COLO668 (cell line): ENCODE results near the gene SLC12A7.
A peak's percentile ranks its signal among the peaks of the same experiment; 100 is the strongest.

Source experiments
- DNase-seq: peaks from one replicate; lab custom pipeline; 2025; ENCODE audit not compliant: unreplicated experiment; lab: John Stamatoyannopoulos, UW

SLC12A7 gene

DNA sequence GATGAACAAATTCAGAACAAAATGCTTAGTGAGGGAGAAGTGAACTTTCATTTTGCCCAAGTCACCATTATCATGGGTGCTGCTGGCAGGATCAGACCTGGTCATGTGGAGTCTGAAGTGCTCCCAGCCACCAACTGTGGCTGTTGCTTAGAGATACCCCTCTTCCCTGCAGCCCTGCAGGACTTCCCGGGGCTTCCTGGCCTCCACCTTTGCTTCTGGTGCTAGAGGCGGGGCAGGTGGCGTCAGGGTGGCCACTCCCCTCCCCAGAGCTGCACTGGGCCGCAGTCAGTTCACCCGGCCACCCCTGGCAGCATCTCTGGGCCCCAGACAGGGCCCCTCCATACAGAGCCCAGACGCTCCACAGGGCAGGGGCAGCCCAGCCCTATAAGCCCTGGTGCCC is 30.0 kb upstream of the SLC12A7 start:
- peak; percentile 61 for DNase-seq

DNA sequence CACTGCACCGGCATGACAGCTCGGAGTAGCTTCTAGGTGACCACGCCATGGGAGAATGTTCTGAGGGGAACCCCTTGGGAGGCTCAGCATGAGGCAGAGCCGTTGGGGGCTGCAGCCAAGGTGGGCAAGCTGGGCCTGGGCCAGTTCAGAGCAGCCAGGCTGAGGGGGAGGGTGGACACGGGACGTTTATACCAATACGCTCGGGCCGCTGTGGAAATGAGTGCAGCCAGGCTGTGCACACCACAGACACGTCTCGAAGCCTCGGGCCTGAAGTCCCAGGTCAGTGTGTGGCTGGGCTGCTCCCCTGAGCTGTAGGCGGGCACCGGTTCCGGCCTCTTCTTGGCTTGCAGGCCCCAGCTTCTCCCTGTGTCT is 28.9 kb upstream of the SLC12A7 start:
- no peak for DNase-seq

DNA sequence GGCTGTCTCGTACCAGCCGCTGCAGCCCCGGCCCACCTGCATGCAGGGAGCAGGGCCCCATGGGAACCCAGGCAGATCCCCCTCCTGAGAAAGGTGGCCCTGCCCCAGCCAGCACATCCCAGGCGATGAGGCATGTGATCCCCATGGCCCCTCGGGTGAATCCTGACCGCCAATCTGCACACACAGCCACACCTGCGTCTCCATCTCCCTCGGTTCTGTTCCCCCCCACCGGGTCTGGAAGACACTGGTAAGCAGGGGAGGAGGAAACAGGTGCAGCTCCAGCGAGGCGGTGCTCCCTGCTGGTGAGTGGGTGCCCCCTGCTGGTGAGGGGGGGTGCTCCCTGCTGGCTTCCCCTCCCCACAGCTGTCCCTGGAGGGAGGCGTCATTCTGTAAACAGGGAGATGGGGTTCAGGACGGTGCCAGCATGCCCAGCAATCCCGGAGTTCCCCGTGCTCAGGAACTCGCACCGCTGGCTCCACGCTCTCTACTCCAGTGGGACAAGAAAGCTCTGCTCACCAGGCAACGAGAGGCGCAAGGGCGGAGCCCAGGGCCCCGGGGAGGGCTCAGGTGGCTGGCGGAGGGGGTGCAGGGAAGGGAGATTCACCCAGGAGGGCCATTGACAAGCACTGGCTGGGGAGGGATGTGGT is 28.4 kb upstream of the SLC12A7 start:
- DNase-seq: peak; percentile 95

DNA sequence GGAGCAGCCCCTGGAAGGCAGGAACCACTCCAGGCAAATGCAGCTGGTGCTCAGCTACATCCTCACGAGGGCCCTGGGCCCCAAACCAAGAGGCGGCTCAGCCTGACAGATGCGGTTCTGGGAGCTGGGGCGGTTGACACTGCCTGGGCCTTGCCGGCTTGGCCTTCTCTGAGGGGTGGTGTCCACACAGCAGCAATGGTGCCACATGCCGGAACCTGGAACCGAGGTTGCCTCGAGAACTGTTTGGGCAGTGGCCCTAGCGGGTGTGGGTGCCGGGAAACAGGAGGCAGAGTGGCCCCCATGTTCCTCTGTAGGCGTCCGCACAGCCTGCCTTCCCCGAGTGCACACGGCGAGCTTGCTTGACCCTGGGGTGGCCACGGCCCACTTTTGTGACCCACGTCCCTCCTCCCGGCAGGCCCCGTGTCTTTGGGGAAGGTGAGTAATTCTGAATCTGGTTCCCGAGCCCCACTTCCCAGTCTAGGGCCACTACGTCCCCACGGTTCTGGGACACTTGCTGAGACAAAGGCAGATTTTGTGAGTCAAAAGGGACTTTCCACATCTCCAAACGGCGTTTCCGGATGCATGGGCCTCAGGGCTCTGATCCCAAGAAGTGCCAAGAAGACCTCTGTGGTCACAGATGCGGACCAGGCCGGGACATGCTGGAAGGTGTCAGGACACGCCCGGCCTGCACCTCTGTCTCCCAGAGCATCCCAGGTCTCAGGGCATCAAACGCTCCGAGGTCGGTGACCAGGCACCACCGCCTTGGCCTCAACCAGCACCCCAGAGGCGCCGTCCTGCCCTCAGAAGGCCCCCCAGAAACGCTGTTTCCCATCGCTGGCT is 27.7 kb upstream of the SLC12A7 start:
- no peak for DNase-seq

DNA sequence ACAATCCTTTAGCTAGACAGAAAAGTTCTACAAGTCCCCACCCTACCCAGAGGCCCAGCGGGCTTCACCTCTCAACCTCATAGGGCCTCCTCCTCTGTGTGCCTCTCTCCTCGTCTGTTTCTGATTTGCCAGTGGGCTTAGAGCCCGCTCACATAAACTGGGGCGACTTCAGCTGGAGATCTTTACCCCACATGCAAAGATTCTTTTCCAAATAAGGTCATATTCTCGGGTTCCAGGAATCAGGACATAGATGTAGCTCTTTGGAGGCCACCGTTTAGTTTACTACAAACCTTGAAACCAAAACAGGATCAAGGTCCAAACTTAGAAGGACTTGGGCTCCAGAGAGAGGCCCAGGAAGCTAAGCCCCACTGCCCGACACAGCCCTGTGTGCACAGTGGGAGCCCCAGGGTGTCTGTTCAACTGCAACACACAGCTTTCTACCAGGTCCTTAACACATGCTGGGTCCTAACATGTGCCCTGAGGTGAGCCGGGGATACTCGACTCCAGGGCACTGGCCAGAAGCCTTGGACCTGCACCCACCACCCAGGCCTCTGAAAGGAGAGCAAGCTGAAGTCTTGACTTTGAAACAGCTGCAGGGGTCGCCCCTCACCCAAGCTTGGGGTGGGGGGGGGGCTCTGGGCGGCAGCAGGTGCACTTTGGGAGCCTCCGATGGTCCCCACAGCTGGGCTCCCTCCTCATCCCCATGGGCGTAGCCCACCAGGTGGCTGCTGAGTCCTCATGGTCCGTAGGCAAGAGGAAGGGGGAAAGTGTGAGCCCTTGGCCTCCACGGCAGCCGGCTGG is 26.8 kb upstream of the SLC12A7 start:
- no peak for DNase-seq

DNA sequence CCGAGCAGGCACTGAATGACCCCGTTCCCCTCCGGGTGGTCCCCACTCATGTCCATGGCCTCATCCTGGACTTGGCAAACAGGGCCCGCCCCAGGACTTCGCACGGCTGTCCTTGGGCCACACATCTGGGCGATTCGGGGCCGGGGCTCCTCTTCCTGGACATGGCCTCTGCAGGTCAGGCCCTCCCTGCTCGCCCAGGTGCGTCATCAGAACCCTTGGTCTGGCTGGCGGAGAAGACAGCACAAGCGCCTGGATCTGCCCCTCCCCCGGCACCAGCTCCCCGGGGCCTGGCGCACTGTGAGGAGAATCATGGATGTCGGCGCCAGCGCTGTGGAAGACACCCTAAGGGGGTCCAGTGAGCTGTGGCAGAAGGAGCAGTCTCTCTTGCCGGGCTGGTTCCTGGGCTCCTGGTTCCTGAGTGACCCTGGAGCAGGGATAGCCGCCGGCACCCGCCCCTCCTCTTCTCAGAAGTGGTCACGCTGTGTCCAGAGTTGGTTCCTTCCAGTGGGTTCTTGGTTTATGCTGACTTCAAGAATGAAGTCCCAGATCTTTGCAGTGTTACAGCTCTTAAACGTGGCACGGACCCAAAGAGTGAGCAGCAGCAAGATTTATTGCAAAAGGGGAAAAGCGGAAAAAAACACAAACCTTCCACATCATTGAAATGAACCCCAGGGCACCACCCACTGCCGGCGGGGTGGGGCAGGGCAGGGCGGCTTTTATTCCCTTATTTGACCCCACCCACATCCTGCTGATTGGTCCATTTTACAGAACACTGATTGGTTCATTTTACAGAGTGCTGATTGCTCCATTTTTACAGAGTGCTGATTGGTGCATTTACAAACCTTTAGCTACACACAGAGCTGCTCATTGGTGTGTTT is 25.9 kb upstream of the SLC12A7 start:
- no peak for DNase-seq

DNA sequence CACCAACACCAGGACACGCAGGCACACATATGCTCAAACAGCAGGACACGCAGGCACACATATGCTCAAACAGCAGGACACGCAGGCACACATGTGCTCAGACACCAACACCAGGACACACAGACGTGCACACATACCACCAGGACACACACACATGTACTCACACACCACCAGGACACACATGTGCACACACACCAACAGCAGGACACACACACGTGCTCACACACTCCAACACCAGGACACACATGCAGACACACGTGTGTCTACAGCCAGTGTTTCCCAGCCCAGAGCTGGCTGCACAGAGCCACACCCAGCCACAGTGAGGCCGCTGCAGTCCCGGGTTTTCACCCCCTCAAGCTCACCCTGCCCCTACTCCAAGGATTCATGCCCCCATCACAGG is 25.0 kb upstream of the SLC12A7 start:
- no peak for DNase-seq

DNA sequence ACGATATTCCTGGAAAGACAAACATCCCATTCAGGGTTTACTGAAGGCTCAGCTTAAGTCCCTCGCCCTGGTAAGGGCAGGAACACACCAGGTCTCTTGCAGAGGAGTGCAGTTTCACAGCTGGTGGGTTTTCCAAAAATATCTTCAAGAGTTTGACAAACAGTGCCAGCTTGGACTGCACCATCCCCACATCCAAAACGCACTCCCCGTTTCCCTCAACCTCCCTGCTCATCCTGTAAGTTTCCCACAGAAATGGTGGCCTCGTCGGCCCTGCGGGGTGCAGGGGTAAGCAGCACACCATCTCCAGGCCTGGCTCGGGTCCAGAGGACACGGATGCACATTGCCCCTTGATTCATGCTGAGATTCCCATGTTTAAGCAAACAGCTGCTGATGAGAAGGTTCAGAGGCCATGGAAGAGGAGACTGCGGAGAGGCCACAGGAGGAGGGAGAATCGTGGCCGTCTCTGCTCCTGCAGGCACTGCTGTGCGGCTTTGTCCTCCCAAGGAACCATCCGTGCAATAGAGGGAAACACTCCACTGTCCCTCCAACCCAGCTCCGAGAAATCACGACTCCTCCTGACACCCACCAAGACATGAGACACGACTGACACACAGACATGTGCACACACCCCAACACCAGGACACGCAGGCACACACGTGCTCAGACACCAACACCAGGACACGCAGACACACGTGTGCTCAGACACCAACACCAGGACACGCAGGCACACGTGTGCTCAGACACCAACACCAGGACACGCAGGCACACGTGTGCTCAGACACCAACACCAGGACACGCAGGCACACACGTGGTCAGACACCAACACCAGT is 24.0 kb upstream of the SLC12A7 start:
- no peak for DNase-seq

DNA sequence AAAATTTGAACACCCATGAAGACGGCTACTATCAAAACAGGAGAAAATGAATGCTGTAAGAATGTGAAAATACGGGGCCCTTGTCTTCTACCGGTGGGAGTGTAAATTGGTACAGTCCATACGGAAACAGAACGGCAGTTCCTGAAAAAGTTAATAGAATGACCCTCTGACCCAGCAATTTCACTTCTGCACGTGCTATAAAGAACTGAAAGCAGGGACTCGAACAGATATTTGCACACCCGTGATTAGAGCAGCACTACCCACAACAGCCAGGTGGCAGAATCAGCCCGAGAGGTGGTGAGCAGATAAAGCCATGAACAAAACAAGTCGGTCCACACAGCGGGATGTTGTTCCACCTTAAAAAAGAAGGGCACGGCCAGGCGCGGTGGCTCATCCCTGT is 22.6 kb upstream of the SLC12A7 start:
- DNase-seq: no peak

DNA sequence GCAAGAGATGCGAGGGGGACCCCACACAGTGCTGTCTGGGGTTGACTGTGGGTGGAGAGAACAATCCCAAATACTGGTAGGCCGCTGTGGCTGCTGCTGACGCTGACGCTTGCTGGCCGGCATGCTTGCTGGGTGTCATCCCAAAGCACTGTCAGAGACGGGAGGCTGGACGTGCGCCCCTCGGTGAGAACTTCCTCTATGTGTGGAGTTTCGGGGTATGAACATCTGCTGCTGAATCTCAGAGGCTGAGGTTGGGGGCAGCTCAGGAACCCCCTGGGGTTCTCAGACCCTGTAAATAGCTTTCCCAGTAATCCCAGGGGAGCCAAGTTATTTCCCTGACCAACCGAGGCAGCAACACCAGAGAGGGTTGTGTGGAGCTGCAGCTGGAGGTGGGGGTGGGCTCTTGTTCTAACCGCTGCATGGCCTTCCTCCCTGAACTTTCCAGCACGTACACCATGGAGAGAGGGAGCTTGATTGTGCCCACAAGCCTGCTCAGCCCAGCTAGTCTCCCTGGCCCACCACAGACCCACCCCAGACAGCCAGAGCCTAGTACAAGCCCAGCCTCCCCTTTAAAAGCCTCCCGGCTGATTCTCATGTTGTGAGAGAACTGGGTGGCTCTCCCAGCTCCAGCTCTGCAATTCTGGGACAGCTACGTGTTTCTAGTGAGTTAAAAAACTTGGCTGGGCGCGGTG is 21.8 kb upstream of the SLC12A7 start:
- no peak for DNase-seq

DNA sequence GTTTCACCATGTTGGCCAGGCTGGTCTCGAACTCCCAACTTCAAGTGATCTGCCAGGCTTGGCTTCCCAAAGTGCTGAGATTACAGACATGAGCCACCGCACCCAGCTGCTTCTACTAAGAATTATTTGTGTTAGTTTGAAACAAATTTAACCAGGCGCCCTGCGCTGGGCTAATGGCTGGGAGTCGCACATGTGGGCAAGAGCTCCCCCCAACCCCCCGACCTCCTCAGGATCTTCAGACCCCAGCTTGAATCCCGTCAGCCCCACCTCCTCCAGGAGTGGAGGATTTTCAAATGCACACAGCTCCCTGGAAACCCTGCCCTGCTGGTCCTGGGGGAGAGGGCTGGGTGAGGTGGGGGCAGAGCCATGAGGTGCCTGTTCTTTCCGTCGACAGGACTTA is 21.2 kb upstream of the SLC12A7 start:
- DNase-seq: no peak

DNA sequence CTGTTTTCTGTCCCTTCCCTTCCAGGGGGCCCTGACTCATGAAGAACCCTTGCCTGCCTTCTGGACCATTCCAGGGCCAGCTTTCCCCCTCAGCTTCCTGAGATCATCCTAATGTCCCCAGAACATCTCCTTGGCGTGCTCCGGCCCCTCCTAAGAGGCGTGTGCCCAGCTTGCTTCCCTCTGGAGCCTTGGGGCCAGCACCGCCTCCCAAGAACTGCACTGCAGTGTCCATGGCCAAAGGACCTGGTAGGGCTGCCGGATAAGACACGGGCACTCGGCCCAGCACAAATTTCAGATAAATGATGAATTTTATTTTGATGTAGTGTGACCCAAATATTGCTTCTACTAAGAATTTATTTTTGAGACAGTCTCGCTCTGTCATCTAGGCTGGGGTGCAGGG is 20.7 kb upstream of the SLC12A7 start:
- no peak for DNase-seq

DNA sequence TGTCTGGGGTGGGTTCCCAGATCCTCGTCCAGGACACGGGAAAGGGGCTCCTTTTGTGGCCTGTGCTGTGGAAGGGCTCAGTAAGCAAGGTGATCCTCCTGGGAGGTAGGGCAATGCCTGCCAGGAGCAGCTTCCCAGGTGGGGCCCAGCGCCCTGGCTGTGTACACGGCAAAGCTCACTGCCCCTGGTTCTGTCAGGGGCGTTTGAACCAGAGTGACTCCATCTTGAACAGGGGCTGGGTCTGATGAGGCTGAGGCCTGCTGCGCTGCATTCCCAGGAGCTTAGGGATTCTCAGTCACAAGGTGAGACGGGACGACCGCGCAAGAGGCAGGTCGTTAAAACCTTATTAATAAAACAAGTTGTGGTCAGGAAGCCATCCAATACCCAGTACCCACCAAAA is 19.9 kb upstream of the SLC12A7 start:
- DNase-seq: no peak

DNA sequence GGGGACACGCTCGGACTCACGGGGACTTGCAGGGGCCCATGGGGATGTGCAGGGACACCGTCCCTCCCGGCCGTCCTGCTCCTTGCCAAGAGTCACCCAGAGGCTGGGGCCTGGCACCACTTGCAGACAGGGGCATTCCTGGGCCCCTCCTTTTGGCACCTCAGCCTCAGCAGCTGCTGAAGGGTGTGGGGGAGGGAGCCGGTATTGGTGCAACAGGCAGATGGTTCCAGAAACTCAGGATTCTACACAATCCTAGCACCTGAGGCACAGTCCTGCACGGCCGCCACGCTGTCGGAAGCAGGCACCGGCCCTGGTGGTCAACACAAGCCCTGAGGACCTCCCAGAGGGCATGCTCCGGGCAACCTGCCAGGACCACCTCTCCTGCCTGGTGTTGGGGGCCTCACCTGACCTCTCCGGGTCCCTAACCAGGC is 19.3 kb upstream of the SLC12A7 start:
- peak; percentile 44 for DNase-seq

DNA sequence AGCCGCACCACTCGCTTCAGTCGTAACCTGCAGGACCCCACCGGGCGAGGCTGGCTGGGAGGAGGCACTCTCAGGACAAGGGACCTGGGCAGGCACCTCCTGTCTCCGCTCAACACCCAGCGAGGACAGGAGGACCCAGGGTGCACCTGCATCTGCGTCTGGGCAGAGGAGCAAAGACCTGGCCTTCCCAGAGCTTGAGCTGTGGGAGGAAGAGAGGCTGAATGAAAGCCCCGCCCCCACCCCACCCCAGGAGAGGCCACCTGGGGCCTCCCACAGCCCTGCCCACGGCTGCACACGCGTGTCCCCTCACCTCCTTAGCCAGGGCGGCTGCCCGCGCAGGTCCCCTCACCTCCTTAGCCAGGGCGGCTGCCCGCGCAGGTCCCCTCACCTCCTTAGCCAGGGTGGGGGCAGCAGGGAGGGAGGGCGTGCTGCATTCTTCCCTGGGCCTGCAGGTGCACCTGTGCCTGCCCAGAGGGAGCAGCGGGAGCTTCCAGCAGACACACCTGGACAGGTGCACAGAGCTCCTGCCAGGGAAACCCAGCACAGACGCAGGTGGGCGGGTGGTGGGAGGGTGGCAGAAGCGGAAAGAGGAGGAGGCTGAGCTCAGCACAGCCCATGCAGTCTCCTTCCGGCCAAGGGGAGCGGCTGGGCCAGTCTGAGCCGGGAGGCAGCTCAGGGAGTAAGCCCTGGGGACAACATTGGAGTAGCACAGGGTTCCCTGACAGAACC is 18.5 kb upstream of the SLC12A7 start:
- DNase-seq: peak; percentile 98

DNA sequence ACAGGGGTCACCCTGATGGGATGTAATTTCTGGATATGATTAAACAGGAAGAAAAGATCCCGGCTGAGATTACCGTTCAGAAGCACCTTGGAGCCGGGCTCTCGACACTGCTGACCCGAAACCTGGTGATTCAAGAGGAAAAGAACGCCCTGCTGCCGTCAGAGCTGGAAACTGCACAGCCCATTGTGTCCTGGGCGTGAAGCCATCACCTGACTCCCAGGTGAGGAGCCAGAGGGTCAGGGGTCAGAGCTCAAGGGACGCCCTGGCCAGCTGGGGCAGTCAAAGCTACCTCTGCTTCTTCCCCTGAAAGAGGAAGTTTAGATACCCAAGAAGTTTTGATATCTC is 17.8 kb upstream of the SLC12A7 start:
- peak; percentile 56 for DNase-seq

DNA sequence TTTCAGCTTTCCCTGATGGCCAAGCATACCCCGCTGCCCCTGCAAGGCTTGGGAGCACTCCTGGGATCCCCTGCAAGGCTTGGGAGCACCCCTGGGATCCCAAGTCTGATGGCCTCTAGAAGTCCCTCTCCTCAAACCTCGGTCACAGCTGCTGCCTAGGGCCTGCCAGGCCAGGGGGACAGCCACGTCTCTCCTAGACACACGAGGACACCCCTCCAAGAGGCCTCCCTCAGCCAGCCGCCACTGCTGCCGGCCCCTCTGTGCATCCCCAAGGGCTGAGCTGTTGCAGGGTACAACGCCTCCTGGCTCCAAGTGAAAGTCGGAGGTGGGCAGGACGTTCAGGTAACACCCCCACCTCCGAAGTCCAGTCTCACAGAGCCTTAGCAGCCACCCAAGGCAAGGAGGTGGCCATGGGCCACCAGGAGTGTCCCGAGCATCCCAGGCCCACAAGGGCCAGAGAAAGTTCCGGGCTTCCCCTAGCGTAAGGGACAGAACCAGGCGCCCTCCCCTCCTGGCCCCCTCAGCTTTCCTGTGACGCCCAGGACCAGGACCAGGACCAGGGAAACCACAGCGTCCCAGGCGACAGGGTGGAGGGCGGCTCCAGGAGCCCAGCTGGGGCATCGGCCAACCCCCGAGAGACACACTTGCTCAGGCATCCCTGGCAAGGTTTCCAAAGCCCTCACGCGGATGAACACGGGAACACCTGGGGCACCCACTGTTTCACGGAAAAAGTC is 17.3 kb upstream of the SLC12A7 start:
- peak; percentile 56 for DNase-seq
